Left lung (tissue), 10 donors: ENCODE results near the gene PAF1. TPM values are rescaled to one million over a fixed set of nuclear protein-coding genes. Genes with fewer than 3 reads are reported as not detected.

Source experiments
- ATAC-seq: fragments of 200-7000 bp; cut with Tn5 transposase; one replicate; pipeline ENCODE4 v1.9.1; 2020; ENCODE audit warnings: moderate library complexity
- DNase-seq, 4 donors: peaks; one replicate each; pipeline ENCODE4 v3.0.0-alpha.2; 2013 to 2020
- H3K27ac ChIP-seq, 2 donors: fragments of 200-600 bp; sonication (generic) in 1 of 2; one replicate each; pipeline versions ENCODE4 v1.5.0 to v1.8.0; 2020 to 2021
- H3K27me3 ChIP-seq, 2 donors: fragments of 200-600 bp; sonication (generic) in 1 of 2; one replicate each; pipeline versions ENCODE4 v1.5.0 to v1.8.0; 2020 to 2021
- H3K36me3 ChIP-seq, 2 donors: fragments of 200-600 bp; sonication (generic) in 1 of 2; one replicate each; pipeline versions ENCODE4 v1.5.0 to v1.8.0; 2020 to 2021
- H3K4me1 ChIP-seq, 2 donors: fragments of 200-600 bp; one replicate each; pipeline ENCODE4 v1.8.0; 2021
- H3K4me3 ChIP-seq, 2 donors: fragments of 200-600 bp; sonication (generic) in 1 of 2; one replicate each; pipeline versions ENCODE4 v1.5.0 to v1.8.0; 2020 to 2021; ENCODE audit warnings: mild to moderate bottlenecking in 1 of 2
- H3K9me3 ChIP-seq, 2 donors: fragments of 200-600 bp; sonication (generic) in 1 of 2; one replicate each; pipeline versions ENCODE4 v1.5.0 to v1.8.0; 2020 to 2021
- intact Hi-C, 2 donors: fragments of 100-400 bp; cut with DNase I; formaldehyde crosslinking; loops; one replicate each; pipeline versions ENCODE4 v1.11.2 to v1.14.2; 2022
- polyA plus RNA-seq, 6 donors: library from polyadenylated mRNA; unstranded; fragments of 120-200 nt; gene quantifications; one replicate each; pipeline ENCODE4 v1.2.1, GENCODE V29; 2013; ENCODE audit not compliant: insufficient read length in 6 of 6
- total RNA-seq, 2 donors: library from RNA; stranded (reverse); fragmentation: NEBNext Ultra II Directional; extraction: Animal tissue kit (Norgen Biotek cat#: 25700); gene quantifications; one replicate each; pipeline ENCODE4 v1.2.1, GENCODE V29; 2021
- TF ChIP-seq, protein P1 (sequence below), 2 donors: fragments of 200-600 bp; sonication (generic) in 1 of 2; IDR thresholded peaks; one replicate each; pipeline versions ENCODE4 v1.5.0 to v1.8.0; 2021; ENCODE audit warnings: antibody characterized with exemption in 2 of 2
- donor health status: DM: no; HTN: yes; CAD: no.
- donor health status: DM: no; HTN: no; CAD: no.

PAF1 gene
- total and polyA plus RNA-seq, 8 donors = 31.0 to 70.4 (median 64.9) TPM

DNA sequence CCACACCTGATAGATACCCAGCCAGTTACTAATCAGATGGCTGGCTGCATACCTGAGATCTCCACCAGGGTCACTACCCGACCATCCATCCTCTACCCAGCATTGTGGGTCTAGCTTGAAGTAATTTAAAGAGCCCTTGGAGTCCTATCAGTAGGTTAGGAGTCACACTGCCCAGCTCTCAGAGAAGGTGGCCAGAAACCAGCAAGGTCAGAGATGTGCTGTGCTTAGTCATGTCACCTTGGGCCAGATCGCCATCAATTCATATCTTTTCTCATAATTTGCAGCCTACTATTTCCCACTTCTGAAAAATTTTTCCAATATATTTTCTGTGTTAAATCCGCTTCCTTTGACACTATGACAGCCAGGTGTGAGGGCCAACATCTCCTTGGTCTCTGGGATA is 34.8 kb downstream of the PAF1 start:
- no peak for DNase-seq
- Histone ChIP-seq H3K36me3 (peaks cover 0 to 100% of the 10 kb centered on the region in 2 donors), H3K9me3 (no peaks in the 10 kb centered on the region), H3K27ac (no peak overlapping the region), H3K4me3 (no peak overlapping the region), H3K27me3 (no peaks in the 10 kb centered on the region), H3K4me1 (peaks cover 0 to 7% of the 10 kb centered on the region in 2 donors)
- no peak for ATAC-seq
- TF ChIP-seq, protein P1, sequence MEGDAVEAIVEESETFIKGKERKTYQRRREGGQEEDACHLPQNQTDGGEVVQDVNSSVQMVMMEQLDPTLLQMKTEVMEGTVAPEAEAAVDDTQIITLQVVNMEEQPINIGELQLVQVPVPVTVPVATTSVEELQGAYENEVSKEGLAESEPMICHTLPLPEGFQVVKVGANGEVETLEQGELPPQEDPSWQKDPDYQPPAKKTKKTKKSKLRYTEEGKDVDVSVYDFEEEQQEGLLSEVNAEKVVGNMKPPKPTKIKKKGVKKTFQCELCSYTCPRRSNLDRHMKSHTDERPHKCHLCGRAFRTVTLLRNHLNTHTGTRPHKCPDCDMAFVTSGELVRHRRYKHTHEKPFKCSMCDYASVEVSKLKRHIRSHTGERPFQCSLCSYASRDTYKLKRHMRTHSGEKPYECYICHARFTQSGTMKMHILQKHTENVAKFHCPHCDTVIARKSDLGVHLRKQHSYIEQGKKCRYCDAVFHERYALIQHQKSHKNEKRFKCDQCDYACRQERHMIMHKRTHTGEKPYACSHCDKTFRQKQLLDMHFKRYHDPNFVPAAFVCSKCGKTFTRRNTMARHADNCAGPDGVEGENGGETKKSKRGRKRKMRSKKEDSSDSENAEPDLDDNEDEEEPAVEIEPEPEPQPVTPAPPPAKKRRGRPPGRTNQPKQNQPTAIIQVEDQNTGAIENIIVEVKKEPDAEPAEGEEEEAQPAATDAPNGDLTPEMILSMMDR (IDR thresholded peaks at IDR 0.05) = no peak
- intact Hi-C loops = no loop called here

DNA sequence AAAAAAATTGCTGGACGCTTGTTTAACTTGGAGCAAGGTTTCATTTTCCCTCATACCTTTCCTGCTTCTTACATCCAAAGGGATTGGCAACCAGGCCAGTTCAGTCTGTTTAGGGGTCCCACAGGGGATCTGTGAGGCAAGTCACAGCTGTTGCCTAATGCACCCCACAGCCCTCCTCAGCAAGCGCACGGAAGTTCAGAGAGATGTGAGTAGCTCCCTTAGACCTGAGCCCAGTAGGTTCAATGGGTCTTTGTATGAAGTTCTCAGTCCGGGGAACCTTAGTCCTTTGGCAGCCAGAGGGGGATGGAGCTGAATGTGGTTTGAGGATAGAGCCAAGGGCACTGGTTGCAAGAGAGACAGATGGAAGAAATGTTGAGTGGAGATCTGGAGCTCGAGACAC is 35.7 kb downstream of the PAF1 start:
- no peak for DNase-seq
- H3K27me3 ChIP-seq = no peaks in the 10 kb centered on the region
- TF ChIP-seq, protein P1 (IDR thresholded peaks at IDR 0.05) = no peak
- ATAC-seq = no peak
- intact Hi-C loops = no loop called here
- H3K36me3 ChIP-seq = peaks cover 0 to 100% of the 10 kb centered on the region in 2 donors
- no peak overlapping the region for H3K4me3 ChIP-seq
- peaks cover 0 to 7% of the 10 kb centered on the region in 2 donors for H3K4me1 ChIP-seq
- no peaks in the 10 kb centered on the region for H3K9me3 ChIP-seq
- H3K27ac ChIP-seq = no peak overlapping the region

DNA sequence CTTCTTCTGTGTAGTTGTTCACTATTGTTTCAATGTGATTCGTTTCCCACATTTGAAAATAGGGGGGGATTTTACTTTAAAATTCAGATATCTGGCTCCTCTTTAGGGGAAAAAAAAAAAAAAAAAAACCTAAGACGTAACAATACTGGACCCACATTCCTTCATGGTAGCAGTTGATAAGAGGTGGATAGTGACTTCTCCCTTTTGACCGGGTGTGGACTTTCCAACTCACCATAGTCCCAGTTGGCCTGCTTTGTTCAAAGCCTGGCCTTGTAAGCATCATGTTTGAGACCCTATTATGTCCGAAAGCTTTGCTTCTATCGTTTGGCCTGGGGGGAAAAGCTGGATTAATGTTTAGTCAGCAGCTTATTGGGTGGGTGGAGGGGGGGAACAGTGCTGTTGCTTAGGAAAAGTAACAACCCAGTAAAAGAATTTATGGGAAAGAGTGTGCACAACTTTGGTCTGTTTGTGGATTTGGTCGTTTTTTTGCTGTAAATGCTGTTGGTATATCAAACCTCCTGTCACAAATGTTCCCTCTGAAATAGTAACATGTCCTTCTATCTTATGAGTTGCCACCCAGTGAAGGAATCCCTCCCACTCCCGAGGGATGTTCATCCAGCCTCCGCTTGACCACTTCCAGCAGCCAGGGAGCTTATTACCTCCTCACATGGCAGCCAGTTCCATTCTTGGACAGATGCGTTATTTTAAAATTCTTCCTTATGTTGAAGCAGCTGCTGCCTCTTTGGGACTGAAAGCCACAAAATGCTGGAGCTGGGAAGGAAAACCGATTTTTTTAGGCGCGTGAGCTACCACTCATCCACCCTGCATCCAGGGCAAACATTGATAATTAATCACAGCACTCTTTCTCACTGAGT is 38.3 kb downstream of the PAF1 start:
- no peak for DNase-seq
- no peaks in the 10 kb centered on the region for H3K9me3 ChIP-seq
- H3K4me1 ChIP-seq = peaks cover 0 to 7% of the 10 kb centered on the region in 2 donors
- H3K27ac ChIP-seq = no peak overlapping the region
- H3K27me3 ChIP-seq = no peaks in the 10 kb centered on the region
- no peak overlapping the region for H3K4me3 ChIP-seq
- no peak for ATAC-seq
- intact Hi-C loops = no loop called here
- peaks cover 0 to 94% of the 10 kb centered on the region in 2 donors for H3K36me3 ChIP-seq
- TF ChIP-seq, protein P1 (IDR thresholded peaks at IDR 0.05) = no peak

DNA sequence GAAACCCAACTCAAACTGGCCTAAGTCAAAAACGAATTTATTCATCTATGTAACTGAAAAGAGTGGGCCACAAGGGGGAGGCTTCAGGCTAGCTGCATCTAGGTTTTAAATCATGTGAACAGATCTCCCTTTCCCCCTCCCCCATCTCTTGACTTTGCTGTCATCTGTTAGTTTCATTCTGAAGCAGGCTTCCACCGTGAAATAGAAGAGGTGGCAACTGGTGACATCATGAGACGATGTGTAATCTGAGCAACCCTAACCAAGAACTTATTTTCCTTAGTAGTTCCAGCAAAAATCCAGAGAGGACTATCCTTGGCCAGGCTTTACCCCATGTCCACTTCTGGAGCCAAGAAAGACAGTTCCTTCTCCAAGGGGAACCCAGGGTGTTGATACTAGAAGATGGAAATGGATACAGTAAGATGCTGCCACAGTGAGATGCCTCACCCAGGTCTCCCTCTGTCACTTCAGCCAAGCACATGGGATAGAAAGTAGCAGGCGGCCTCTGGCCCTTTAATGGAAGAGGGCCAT is 39.3 kb downstream of the PAF1 start:
- DNase-seq = no peak
- no peaks in the 10 kb centered on the region for H3K9me3 ChIP-seq
- peaks cover 0 to 84% of the 10 kb centered on the region in 2 donors for H3K36me3 ChIP-seq
- H3K4me1 ChIP-seq = peaks cover 0 to 14% of the 10 kb centered on the region in 2 donors
- intact Hi-C loops = no loop called here
- TF ChIP-seq, protein P1 (IDR thresholded peaks at IDR 0.05) = no peak
- no peak overlapping the region for H3K4me3 ChIP-seq
- H3K27ac ChIP-seq = no peak overlapping the region
- ATAC-seq = no peak
- H3K27me3 ChIP-seq = no peaks in the 10 kb centered on the region

DNA sequence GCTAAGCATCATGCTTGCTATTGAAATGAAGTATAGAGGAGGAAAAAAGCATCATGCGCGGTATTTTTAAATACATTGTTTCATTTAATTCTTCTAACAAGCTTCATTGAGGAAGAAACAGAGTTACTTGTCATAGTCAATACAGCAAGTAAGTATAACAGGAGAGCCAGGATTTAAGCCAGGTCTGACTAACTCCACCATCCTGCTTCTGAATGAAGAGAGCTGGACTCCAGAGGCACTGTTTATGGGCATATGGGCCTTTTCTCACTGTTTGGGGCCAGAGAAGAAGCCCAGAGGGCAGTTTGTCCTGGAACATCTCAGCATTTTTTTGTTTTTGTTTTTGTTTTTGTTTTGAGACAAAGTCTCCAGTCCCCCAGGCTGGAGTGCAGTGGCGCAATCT is 40.8 kb downstream of the PAF1 start:
- Histone ChIP-seq H3K4me1 (peaks cover 0 to 26% of the 10 kb centered on the region in 2 donors), H3K27ac (no peak overlapping the region), H3K27me3 (no peaks in the 10 kb centered on the region), H3K9me3 (no peaks in the 10 kb centered on the region), H3K4me3 (no peak overlapping the region), H3K36me3 (peaks cover 0 to 70% of the 10 kb centered on the region in 2 donors)
- no peak for ATAC-seq
- intact Hi-C loops = no loop called here
- TF ChIP-seq, protein P1 (IDR thresholded peaks at IDR 0.05) = no peak
- no peak for DNase-seq
